OCI-LY7 (cell line): ENCODE measurements around the gene SLC29A2. TPM values are rescaled to one million over a fixed set of nuclear protein-coding genes. Genes with fewer than 3 reads are reported as not detected.

Experiments used
- BruUV-seq: library from RNA; stranded (reverse); fragments of 400-500 nt; replicated peaks from 2 replicates; lab custom pipeline; 2021; lab: Mats Ljungman, UMichigan
- CTCF ChIA-PET: fragments of 300-600 bp; sonication (Branson Sonifier 250); formaldehyde crosslinking; loops from one replicate; lab custom pipeline; 2022; ENCODE audit warnings: antibody characterized with exemption; ENCODE audit not compliant: unreplicated experiment; lab: Charles Lee
- POLR2A ChIA-PET: fragments of 300-600 bp; sonication (Branson Sonifier 250); formaldehyde crosslinking; loops from one replicate; lab custom pipeline; 2022; ENCODE audit warnings: antibody characterized with exemption; lab: Charles Lee
- DNase-seq: peaks from one replicate; pipeline ENCODE4 v3.0.0-alpha.2; 2015; ENCODE audit warnings: low spot score
- H2AFZ ChIP-seq: fragments of 200-600 bp; sonication (generic), shearing (Covaris generic); 2 replicates; pipeline ENCODE4 v1.6.1; 2014; ENCODE audit warnings: mild to moderate bottlenecking, antibody characterized with exemption, low read length, moderate library complexity
- H3K27ac ChIP-seq: fragments of 200-600 bp; sonication (generic); 2 replicates; pipeline ENCODE4 v1.5.1; 2014; ENCODE audit warnings: mixed run types, low read depth, mild to moderate bottlenecking, moderate library complexity, low read length, inconsistent platforms; ENCODE audit not compliant: poor library complexity, severe bottlenecking
- H3K36me3 ChIP-seq: fragments of 200-600 bp; sonication (generic); 2 replicates; pipeline ENCODE4 v1.6.1; 2014; ENCODE audit warnings: mild to moderate bottlenecking, antibody characterized with exemption, low read length, moderate library complexity, mixed read lengths; ENCODE audit not compliant: insufficient read depth
- H3K4me1 ChIP-seq: fragments of 200-600 bp; sonication (generic); 2 replicates; pipeline ENCODE4 v1.5.1; 2014; ENCODE audit warnings: mild to moderate bottlenecking, low read length; ENCODE audit not compliant: insufficient read depth, poor library complexity, severe bottlenecking
- H3K4me2 ChIP-seq: fragments of 200-600 bp; sonication (generic); 2 replicates; pipeline ENCODE4 v1.6.1; 2014; ENCODE audit warnings: mild to moderate bottlenecking, low read length
- H3K4me3 ChIP-seq: fragments of 200-600 bp; sonication (generic); 2 replicates; pipeline ENCODE4 v1.5.1; 2014; ENCODE audit warnings: mild to moderate bottlenecking, low read depth, low read length; ENCODE audit not compliant: poor library complexity, severe bottlenecking
- H3K79me2 ChIP-seq: fragments of 200-600 bp; sonication (generic); 2 replicates; pipeline ENCODE4 v1.6.1; 2016; ENCODE audit warnings: low read depth, mild to moderate bottlenecking, low read length, moderate library complexity, mixed read lengths; ENCODE audit not compliant: insufficient read depth
- H3K9me2 ChIP-seq: fragments of 200-600 bp; sonication (generic); 2 replicates; pipeline ENCODE4 v1.6.1; 2016; ENCODE audit warnings: mild to moderate bottlenecking, low read length, mixed read lengths; ENCODE audit not compliant: insufficient read depth
- H3K9me3 ChIP-seq: fragments of 200-600 bp; sonication (generic); 2 replicates; pipeline ENCODE4 v1.6.1; 2014; ENCODE audit warnings: mild to moderate bottlenecking, mixed run types, low read length, mixed read lengths
- H4K20me1 ChIP-seq: fragments of 200-600 bp; sonication (generic); 2 replicates; pipeline ENCODE4 v1.6.1; 2014; ENCODE audit warnings: mild to moderate bottlenecking, antibody characterized with exemption, low read length, moderate library complexity, mixed read lengths; ENCODE audit not compliant: insufficient read depth
- CTCF ChIP-seq: fragments of 200-600 bp; sonication (generic); conservative IDR thresholded peaks from 2 replicates; pipeline ENCODE4 v1.5.1; 2014; ENCODE audit warnings: mild to moderate bottlenecking, antibody characterized with exemption, low read length, moderate library complexity, mixed read lengths
- EZH2phosphoT487 ChIP-seq: fragments of 200-600 bp; sonication (generic); IDR thresholded peaks from 2 replicates; pipeline ENCODE4 v1.6.1; 2018; ENCODE audit warnings: low read depth, borderline replicate concordance, mild to moderate bottlenecking, mixed run types, antibody characterized with exemption, low read length, moderate library complexity, mixed read lengths
- intact Hi-C: fragments of 100-400 bp; cut with micrococcal nuclease; formaldehyde crosslinking; loops from one replicate; pipeline ENCODE4 v1.10.0; 2022; ENCODE audit not compliant: unreplicated experiment
- total RNA-seq, 2 experiments: library from RNA; depleted of rRNA in 1 of 2; stranded (reverse); fragments of >200 nt in 1 of 2; shearing (Covaris generic) in 1 of 2; gene quantifications; 2 replicates each; pipeline ENCODE4 v1.2.3, GENCODE V29; 2014 to 2022

SLC29A2 gene
- total RNA-seq, 2 experiments from 2014 or later = 33.6 to 56.4 TPM

- Histone ChIP-seq H3K9me3 (no peaks in the 10 kb centered on the region), H3K79me2 (no peaks in the 10 kb centered on the region), H3K4me3 (peak overlapping the region; percentile 49), H3K4me2 (peak overlapping the region; percentile 81), H3K36me3 (no peaks in the 10 kb centered on the region), H2AFZ (peak overlapping the region; percentile 83), H3K9me2 (no peaks in the 10 kb centered on the region), H4K20me1 (no peaks in the 10 kb centered on the region), H3K4me1 (peaks cover 38% of the 10 kb centered on the region), H3K27ac (peak overlapping the region; percentile 83)
- BruUV-seq = no TSS peak
- no peak for TF ChIP-seq CTCF
- TF ChIP-seq EZH2phosphoT487 = no peak
- intact Hi-C loops = no loop called here
- CTCF ChIA-PET = interaction anchor here (1.0 kb wide), 1 partner anchor 51 kb away, joined by 4 read pairs; no protein-coding TSS in a partner anchor
- POLR2A ChIA-PET = interaction anchor here (0.6 to 1.2 kb wide), 2 partner anchors 31 to 38 kb away, joined by 3 read pairs; no protein-coding TSS in a partner anchor
- DNase-seq = peak; percentile 59
These were observed 54.2 kb downstream of the SLC29A2 start for GRCh38 chr11:66317322-66317722.

GRCh38 chr11:66316849-66317251, 54.7 kb downstream of the SLC29A2 start, which contains the start of gene CD248:
Gene CD248 (minus strand): TSS chr11:66317044. CDS start chr11:66317027, 17 bp downstream.
- H2AFZ ChIP-seq = peak within 1 kb of the TSS; percentile 83
- peak within 1 kb of the TSS; percentile 83 for H3K27ac ChIP-seq
- no TSS peak for BruUV-seq
- H3K4me2 ChIP-seq = peak within 1 kb of the TSS; percentile 81
- H3K79me2 ChIP-seq = no peaks in the 10 kb centered on the region
- H3K36me3 ChIP-seq = no peaks in the 10 kb centered on the region
- CTCF ChIA-PET = interaction anchor here (1.0 kb wide), 1 partner anchor 50 kb away, joined by 4 read pairs; no protein-coding TSS in a partner anchor
- intact Hi-C loops = no loop called here
- POLR2A ChIA-PET = no interaction called here
- no peaks in the 10 kb centered on the region for H3K9me3 ChIP-seq
- peak within 1 kb of the TSS; percentile 49 for H3K4me3 ChIP-seq
- TF ChIP-seq CTCF (no peak), EZH2phosphoT487 (no peak)
- H4K20me1 ChIP-seq = no peaks in the 10 kb centered on the region
- H3K4me1 ChIP-seq = peaks cover 38% of the 10 kb centered on the region
- H3K9me2 ChIP-seq = no peaks in the 10 kb centered on the region
- DNase-seq = no peak
